Endodermal cell (in vitro differentiated cells): ENCODE data around the gene RAB7B. TPM values are rescaled to one million over a fixed set of nuclear protein-coding genes. Genes with fewer than 3 reads are reported as not detected.

Source experiments
- DNase-seq: peaks from one replicate; pipeline ENCODE4 v3.0.0-alpha.2; 2017
- H3K27ac ChIP-seq: 2 replicates; pipeline ENCODE4 v1.5.1; 2013; ENCODE audit warnings: mild to moderate bottlenecking, low read depth, low read length, moderate library complexity
- H3K27me3 ChIP-seq: 2 replicates; pipeline ENCODE4 v1.6.1; 2013; ENCODE audit warnings: mild to moderate bottlenecking, low read length, moderate library complexity; ENCODE audit not compliant: insufficient read depth, control insufficient read depth, poor library complexity, severe bottlenecking
- H3K36me3 ChIP-seq: 2 replicates; pipeline ENCODE4 v1.7.0; 2013; ENCODE audit warnings: mild to moderate bottlenecking, low read length, moderate library complexity; ENCODE audit not compliant: control insufficient read depth, insufficient read depth
- H3K4me1 ChIP-seq: one replicate; pipeline ENCODE4 v1.7.0; 2013; ENCODE audit warnings: low read length; ENCODE audit not compliant: control insufficient read depth, insufficient read depth
- H3K4me3 ChIP-seq: 2 replicates; pipeline ENCODE4 v1.5.1; 2013; ENCODE audit warnings: mild to moderate bottlenecking, low read length, moderate library complexity
- H3K9ac ChIP-seq: 2 replicates; pipeline ENCODE4 v1.6.1; 2013; ENCODE audit warnings: mild to moderate bottlenecking, low read length, moderate library complexity; ENCODE audit not compliant: poor library complexity, severe bottlenecking; ENCODE audit errors: extremely low read depth
- H3K9me3 ChIP-seq: 2 replicates; pipeline ENCODE4 v1.6.1; 2013; ENCODE audit warnings: mild to moderate bottlenecking, low read length, moderate library complexity; ENCODE audit not compliant: control insufficient read depth
- H3K27ac Mint-ChIP-seq: 2 replicates; pipeline ENCODE4 v1.8.0; 2020; ENCODE audit warnings: mixed read lengths
- H3K27me3 Mint-ChIP-seq: 2 replicates; pipeline ENCODE4 v1.8.0; 2021; ENCODE audit warnings: mild to moderate bottlenecking, mixed read lengths; ENCODE audit not compliant: insufficient read depth
- H3K36me3 Mint-ChIP-seq: 2 replicates; pipeline ENCODE4 v1.8.0; 2020; ENCODE audit warnings: low read depth, mixed read lengths
- H3K4me1 Mint-ChIP-seq: 2 replicates; pipeline ENCODE4 v1.8.0; 2020; ENCODE audit warnings: mixed read lengths
- H3K4me3 Mint-ChIP-seq: 2 replicates; pipeline ENCODE4 v1.8.0; 2020; ENCODE audit warnings: mild to moderate bottlenecking, moderate library complexity, mixed read lengths
- H3K9me3 Mint-ChIP-seq: 2 replicates; pipeline ENCODE4 v1.8.0; 2020; ENCODE audit warnings: mild to moderate bottlenecking, mixed read lengths
- WGBS, 2 experiments: methylation state at CpG; one replicate each; pipeline versions ENCODE4 v1.1.5 to v1.1.7; 2013; ENCODE audit warnings: missing lambda C conversion rate in 2 of 2, mixed read lengths in 1 of 2; ENCODE audit not compliant: insufficient coverage in 1 of 2, insufficient read length in 1 of 2; 5-methylcytosine and 5-hydroxymethylcytosine counted together
- total RNA-seq, 2 donors: library from RNA; stranded (reverse); fragmentation: NEBNext Ultra II Directional in 1 of 2; extraction: Animal tissue kit (Norgen Biotek cat#: 25700) in 1 of 2; gene quantifications; 2 replicates in 1 of 2; 3 replicates in 1 of 2; pipeline ENCODE4 v1.2.1, GENCODE V29; 2021
- TF ChIP-seq, protein P1 (sequence below): fragments of 200-600 bp; sonication (generic); conservative IDR thresholded peaks from 2 replicates; pipeline ENCODE4 v1.5.0; 2021; ENCODE audit warnings: antibody characterized with exemption, mild to moderate bottlenecking

RAB7B gene
- total RNA-seq, 2 donors from 2014 or later = not detected

DNA sequence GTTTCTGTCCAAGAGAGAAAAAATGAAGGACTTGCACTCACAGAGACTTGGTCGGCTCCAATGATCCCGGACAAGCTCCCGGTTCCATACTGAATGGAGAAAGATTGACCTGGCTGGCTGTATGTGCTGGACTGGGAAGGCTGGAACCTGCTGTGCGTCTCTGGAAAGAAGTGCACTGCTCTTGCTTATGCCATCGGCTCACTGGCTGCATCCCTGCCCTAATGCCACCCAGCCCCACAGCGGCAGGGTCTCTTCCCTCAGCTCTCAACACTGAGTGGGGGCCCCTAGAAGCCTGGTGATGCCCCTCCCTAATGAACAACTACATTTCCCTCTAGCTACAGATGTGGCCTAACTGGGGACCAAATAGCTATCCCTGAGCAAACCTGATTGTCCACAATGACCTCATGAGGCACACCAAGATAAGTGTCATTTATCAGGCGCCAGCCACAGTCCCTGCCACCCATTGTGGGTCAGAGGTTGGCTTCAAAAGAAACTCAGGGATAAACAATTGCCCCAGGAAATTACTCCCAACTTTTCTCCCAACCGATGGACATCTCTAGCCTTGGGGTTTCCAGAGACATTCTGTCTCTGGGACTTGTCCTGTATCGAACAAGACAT lies 17.9 kb upstream of the RAB7B start:
- H3K4me1 Mint-ChIP-seq = peaks cover 8% of the 10 kb centered on the region

DNA sequence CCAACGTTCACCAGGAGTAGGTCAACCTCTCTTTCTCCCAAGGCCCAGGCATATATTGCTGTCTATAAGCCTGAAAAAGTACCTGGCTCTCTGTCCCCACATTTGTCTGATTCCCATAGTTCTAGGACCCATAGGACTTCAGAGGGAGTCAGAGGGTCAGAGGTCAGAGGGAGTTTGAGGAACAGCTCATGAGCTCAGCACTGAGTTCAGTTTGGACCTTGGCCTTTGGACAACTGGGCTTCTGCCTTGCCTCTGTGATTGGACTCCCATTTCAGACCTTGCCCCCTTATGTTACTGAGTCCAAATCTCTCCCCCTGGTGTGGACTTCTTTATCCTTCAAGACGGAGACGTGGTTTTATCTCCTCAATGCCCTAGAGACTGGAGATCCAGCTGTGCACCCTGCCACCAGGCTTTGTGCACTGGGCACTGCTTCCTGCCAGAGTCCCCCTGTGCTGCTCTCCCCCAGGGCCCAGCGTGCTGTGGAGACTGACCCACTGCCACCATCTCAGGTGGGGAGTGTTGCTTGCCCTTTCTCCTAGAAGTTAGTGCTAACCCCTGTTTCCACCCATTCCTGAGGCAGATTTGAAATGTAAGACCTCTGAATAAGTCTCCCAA lies 17.3 kb upstream of the RAB7B start:
- no peak overlapping the region for H3K4me3 ChIP-seq
- no peak overlapping the region for H3K27ac ChIP-seq
- Mint-ChIP-seq H3K27me3 (peaks cover 4% of the 10 kb centered on the region), H3K4me3 (no peak overlapping the region), H3K9me3 (no peaks in the 10 kb centered on the region), H3K27ac (no peak overlapping the region), H3K36me3 (no peaks in the 10 kb centered on the region), H3K4me1 (peaks cover 8% of the 10 kb centered on the region)
- no peaks in the 10 kb centered on the region for H3K9me3 ChIP-seq
- H3K27me3 ChIP-seq = no peaks in the 10 kb centered on the region
- no peak for DNase-seq
- TF ChIP-seq, protein P1, sequence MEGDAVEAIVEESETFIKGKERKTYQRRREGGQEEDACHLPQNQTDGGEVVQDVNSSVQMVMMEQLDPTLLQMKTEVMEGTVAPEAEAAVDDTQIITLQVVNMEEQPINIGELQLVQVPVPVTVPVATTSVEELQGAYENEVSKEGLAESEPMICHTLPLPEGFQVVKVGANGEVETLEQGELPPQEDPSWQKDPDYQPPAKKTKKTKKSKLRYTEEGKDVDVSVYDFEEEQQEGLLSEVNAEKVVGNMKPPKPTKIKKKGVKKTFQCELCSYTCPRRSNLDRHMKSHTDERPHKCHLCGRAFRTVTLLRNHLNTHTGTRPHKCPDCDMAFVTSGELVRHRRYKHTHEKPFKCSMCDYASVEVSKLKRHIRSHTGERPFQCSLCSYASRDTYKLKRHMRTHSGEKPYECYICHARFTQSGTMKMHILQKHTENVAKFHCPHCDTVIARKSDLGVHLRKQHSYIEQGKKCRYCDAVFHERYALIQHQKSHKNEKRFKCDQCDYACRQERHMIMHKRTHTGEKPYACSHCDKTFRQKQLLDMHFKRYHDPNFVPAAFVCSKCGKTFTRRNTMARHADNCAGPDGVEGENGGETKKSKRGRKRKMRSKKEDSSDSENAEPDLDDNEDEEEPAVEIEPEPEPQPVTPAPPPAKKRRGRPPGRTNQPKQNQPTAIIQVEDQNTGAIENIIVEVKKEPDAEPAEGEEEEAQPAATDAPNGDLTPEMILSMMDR = no peak
- no peak overlapping the region for H3K9ac ChIP-seq
- 92 to 93% methylated on average over 2 to 4 of the region's 4 CpGs for WGBS, 2 experiments
- no peaks in the 10 kb centered on the region for H3K36me3 ChIP-seq
- peaks cover 11% of the 10 kb centered on the region for H3K4me1 ChIP-seq

More for the DNA sequence above, 17.9 kb upstream of the RAB7B start:
- Mint-ChIP-seq H3K27me3 (peaks cover 4% of the 10 kb centered on the region), H3K36me3 (no peaks in the 10 kb centered on the region), H3K9me3 (no peaks in the 10 kb centered on the region), H3K27ac (no peak overlapping the region), H3K4me3 (no peak overlapping the region)
- Histone ChIP-seq H3K36me3 (no peaks in the 10 kb centered on the region), H3K9me3 (no peaks in the 10 kb centered on the region), H3K4me3 (no peak overlapping the region), H3K9ac (no peak overlapping the region), H3K4me1 (peaks cover 11% of the 10 kb centered on the region), H3K27ac (no peak overlapping the region), H3K27me3 (no peaks in the 10 kb centered on the region)
- TF ChIP-seq, protein P1 = no peak
- 87 to 88% methylated on average over 7 to 9 of the region's 9 CpGs for WGBS, 2 experiments
- DNase-seq = no peak

DNA sequence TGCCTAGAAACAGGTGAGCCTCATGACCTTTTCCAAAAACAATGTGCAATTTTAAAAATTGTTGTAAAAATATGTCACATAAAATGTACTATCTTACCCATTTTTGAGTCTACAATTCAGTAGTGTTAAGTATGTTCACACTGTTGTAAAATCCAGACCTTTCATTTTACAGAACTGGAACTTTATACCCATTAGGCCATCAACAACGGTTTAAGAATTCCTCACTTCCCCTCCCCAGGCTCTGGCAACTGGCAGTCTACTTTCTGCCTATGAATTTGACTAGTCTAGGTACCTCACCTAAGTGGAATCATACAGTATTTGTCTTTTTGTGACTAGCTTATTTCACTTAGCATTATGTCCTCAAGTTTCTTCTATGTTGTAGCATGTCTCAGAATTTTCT lies 11.9 kb upstream of the RAB7B start:
- Histone ChIP-seq H3K4me1 (no peaks in the 10 kb centered on the region), H3K9ac (no peak overlapping the region), H3K27ac (no peak overlapping the region), H3K4me3 (no peak overlapping the region), H3K36me3 (no peaks in the 10 kb centered on the region), H3K9me3 (no peaks in the 10 kb centered on the region), H3K27me3 (no peaks in the 10 kb centered on the region)
- Mint-ChIP-seq H3K4me3 (no peak overlapping the region), H3K27me3 (peaks cover 6% of the 10 kb centered on the region), H3K9me3 (no peaks in the 10 kb centered on the region), H3K4me1 (peaks cover 6% of the 10 kb centered on the region), H3K27ac (no peak overlapping the region), H3K36me3 (no peaks in the 10 kb centered on the region)
- TF ChIP-seq, protein P1 = no peak
- no peak for DNase-seq
- 74 to 91% methylated on average over 1 of the region's 1 CpG for WGBS, 2 experiments
